ENCODE data around the gene LAMB1. TPM values are rescaled to one million over a fixed set of nuclear protein-coding genes. Genes with fewer than 3 reads are reported as not detected.

LAMB1 gene
- total and polyA plus RNA-seq, 2 experiments from 2014 or later, result 284 to 323 TPM

- Histone ChIP-seq H3K27me3 (no peaks in the 10 kb centered on the region), H3K9me2 (replicated peaks; ENCODE audit: insufficient read depth) (no peaks in the 10 kb centered on the region), H4K20me1 (ENCODE audit: insufficient read depth, poor library complexity, severe bottlenecking) (no peaks in the 10 kb centered on the region), H3K4me2 (no peak overlapping the region), H3K9me3 (ENCODE audit: low read depth) (no peaks in the 10 kb centered on the region), H3K27ac (no peak overlapping the region), H3K4me3 (no peak overlapping the region), H3K4me1 (ENCODE audit: insufficient read depth) (no peaks in the 10 kb centered on the region), H3K79me2 (peaks cover 28% of the 10 kb centered on the region), H2AFZ (no peak overlapping the region), H3K36me3 (replicated peaks; ENCODE audit: insufficient read depth, low read depth) (no peaks in the 10 kb centered on the region)
- 56% methylated on average over 1 of the region's 1 CpG for WGBS (ENCODE audit: low lambda C conversion rate, missing lambda C conversion rate)
- no peak for TF ChIP-seq CTCF (IDR thresholded peaks at IDR 0.05; ENCODE audit: poor library complexity)
- TF ChIP-seq EZH2phosphoT487 (IDR thresholded peaks at IDR 0.05; ENCODE audit: low read depth, severe bottlenecking, unreplicated experiment), result no peak
- TF ChIP-seq EZH2 (IDR thresholded peaks at IDR 0.05; ENCODE audit: borderline replicate concordance), result no peak
- no peak for DNase-seq (ENCODE audit: low spot score)
Measured at GRCh38 chr7:107914831-107915230, 88.1 kb downstream of the LAMB1 start.

- Histone ChIP-seq H3K27me3 (no peaks in the 10 kb centered on the region), H3K27ac (no peak overlapping the region), H4K20me1 (ENCODE audit: insufficient read depth, poor library complexity, severe bottlenecking) (no peaks in the 10 kb centered on the region), H3K4me1 (ENCODE audit: insufficient read depth) (no peaks in the 10 kb centered on the region), H3K9me2 (replicated peaks; ENCODE audit: insufficient read depth) (no peaks in the 10 kb centered on the region), H3K36me3 (replicated peaks; ENCODE audit: insufficient read depth, low read depth) (no peaks in the 10 kb centered on the region), H3K9me3 (ENCODE audit: low read depth) (no peaks in the 10 kb centered on the region), H3K4me3 (no peak overlapping the region), H3K4me2 (no peak overlapping the region), H3K79me2 (peaks cover 28% of the 10 kb centered on the region), H2AFZ (no peak overlapping the region)
- 100% methylated on average over 2 of the region's 2 CpGs for WGBS (ENCODE audit: low lambda C conversion rate, missing lambda C conversion rate)
- no peak for DNase-seq (ENCODE audit: low spot score)
- no peak for TF ChIP-seq EZH2 (IDR thresholded peaks at IDR 0.05; ENCODE audit: borderline replicate concordance)
Measured at GRCh38 chr7:107913851-107914250, 89.1 kb downstream of the LAMB1 start.

- WGBS (ENCODE audit: low lambda C conversion rate, missing lambda C conversion rate), result 74% methylated on average over 2 of the region's 2 CpGs
- no peaks in the 10 kb centered on the region for H3K36me3 ChIP-seq (replicated peaks; ENCODE audit: insufficient read depth, low read depth)
Measured at GRCh38 chr7:107911981-107912380, 91.0 kb downstream of the LAMB1 start.

DNA sequence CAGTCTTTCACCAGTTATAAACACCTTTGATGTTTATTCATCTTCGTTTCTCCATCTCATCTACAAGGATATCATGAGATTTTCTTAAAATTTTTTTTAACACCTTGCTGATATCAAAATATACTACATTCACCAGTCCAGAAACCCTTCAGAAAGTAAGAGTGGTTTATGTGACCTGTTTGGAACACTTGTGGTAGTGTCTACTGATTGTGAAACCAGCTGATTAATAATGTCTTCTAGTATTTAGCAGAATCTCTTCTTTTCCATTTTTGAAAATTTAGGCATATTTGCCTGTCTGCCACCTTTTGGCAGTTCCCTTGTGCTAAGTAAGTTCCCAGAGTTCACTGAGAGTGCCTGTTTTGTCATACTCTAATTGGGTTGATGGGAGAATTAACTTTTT, 93.5 kb downstream of the LAMB1 start:
- Histone ChIP-seq H3K36me3 (replicated peaks; ENCODE audit: insufficient read depth, low read depth) (peaks cover 1% of the 10 kb centered on the region), H3K4me3 (no peak overlapping the region), H3K27me3 (no peaks in the 10 kb centered on the region), H4K20me1 (ENCODE audit: insufficient read depth, poor library complexity, severe bottlenecking) (no peaks in the 10 kb centered on the region), H3K4me1 (ENCODE audit: insufficient read depth) (no peaks in the 10 kb centered on the region), H3K9me3 (ENCODE audit: low read depth) (no peaks in the 10 kb centered on the region), H3K4me2 (no peak overlapping the region), H3K79me2 (peaks cover 24% of the 10 kb centered on the region), H2AFZ (no peak overlapping the region), H3K27ac (no peak overlapping the region), H3K9me2 (replicated peaks; ENCODE audit: insufficient read depth) (no peaks in the 10 kb centered on the region)
- TF ChIP-seq EZH2phosphoT487 (IDR thresholded peaks at IDR 0.05; ENCODE audit: low read depth, severe bottlenecking, unreplicated experiment), result no peak
- no peak for TF ChIP-seq EZH2 (IDR thresholded peaks at IDR 0.05; ENCODE audit: borderline replicate concordance)
- TF ChIP-seq CTCF (IDR thresholded peaks at IDR 0.05; ENCODE audit: poor library complexity), result no peak
- DNase-seq (ENCODE audit: low spot score), result no peak
- WGBS (ENCODE audit: low lambda C conversion rate, missing lambda C conversion rate), result 88% methylated on average over 1 of the region's 1 CpG

More at GRCh38 chr7:107911981-107912380, 91.0 kb downstream of the LAMB1 start:
- Histone ChIP-seq H3K27ac (no peak overlapping the region), H3K4me1 (ENCODE audit: insufficient read depth) (no peaks in the 10 kb centered on the region), H3K4me3 (no peak overlapping the region), H4K20me1 (ENCODE audit: insufficient read depth, poor library complexity, severe bottlenecking) (no peaks in the 10 kb centered on the region), H3K4me2 (no peak overlapping the region), H3K9me3 (ENCODE audit: low read depth) (no peaks in the 10 kb centered on the region), H3K27me3 (no peaks in the 10 kb centered on the region), H3K79me2 (peaks cover 28% of the 10 kb centered on the region), H3K9me2 (replicated peaks; ENCODE audit: insufficient read depth) (no peaks in the 10 kb centered on the region), H2AFZ (no peak overlapping the region)
- DNase-seq (ENCODE audit: low spot score), result no peak
- no peak for TF ChIP-seq EZH2phosphoT487 (IDR thresholded peaks at IDR 0.05; ENCODE audit: low read depth, severe bottlenecking, unreplicated experiment)
- TF ChIP-seq EZH2 (IDR thresholded peaks at IDR 0.05; ENCODE audit: borderline replicate concordance), result no peak
- TF ChIP-seq CTCF (IDR thresholded peaks at IDR 0.05; ENCODE audit: poor library complexity), result no peak
